PC-3 (cell line): ENCODE results near the gene CASK. TPM values are rescaled to one million over a fixed set of nuclear protein-coding genes. Genes with fewer than 3 reads are reported as not detected.

Source experiments
- ATAC-seq: fragments of 200-7000 bp; cut with Tn5 transposase; 2 replicates; pipeline ENCODE4 v1.9.1; 2020; ENCODE audit warnings: mild to moderate bottlenecking, moderate library complexity
- BruUV-seq: library from RNA; stranded (reverse); fragments of 400-500 nt; replicated peaks from 2 replicates; lab custom pipeline; 2021; lab: Mats Ljungman, UMichigan
- CTCF ChIA-PET: fragments of 300-600 bp; sonication (Branson Sonifier 250); formaldehyde crosslinking; loops from one replicate; lab custom pipeline; 2022; ENCODE audit warnings: antibody characterized with exemption; lab: Charles Lee
- POLR2A ChIA-PET: fragments of 300-600 bp; sonication (Branson Sonifier 250); formaldehyde crosslinking; loops from one replicate; lab custom pipeline; 2022; ENCODE audit warnings: antibody characterized with exemption; ENCODE audit not compliant: unreplicated experiment; lab: Charles Lee
- DNase-seq: peaks from one replicate; pipeline ENCODE4 v3.0.0-alpha.2; 2015
- H2AFZ ChIP-seq: fragments of 300-600 bp; sonication (generic); 2 replicates; pipeline ENCODE4 v1.6.0; 2016; ENCODE audit warnings: antibody characterized with exemption, low read length
- H3F3A ChIP-seq: fragments of 300-600 bp; sonication (generic); one replicate; pipeline ENCODE4 v1.6.0; 2017; ENCODE audit warnings: antibody characterized with exemption, low read length, control low read depth, mild to moderate bottlenecking; ENCODE audit not compliant: unreplicated experiment
- H3K27ac ChIP-seq: fragments of 300-600 bp; sonication (generic); 2 replicates; pipeline ENCODE4 v1.5.1; 2016; ENCODE audit warnings: mild to moderate bottlenecking, low read length
- H3K27me3 ChIP-seq: fragments of 300-600 bp; sonication (generic); 2 replicates; pipeline ENCODE4 v1.6.1; 2016; ENCODE audit warnings: low read length, mixed read lengths
- H3K36me3 ChIP-seq: fragments of 300-600 bp; sonication (generic); 2 replicates; pipeline ENCODE4 v1.6.1; 2016; ENCODE audit warnings: low read depth, mixed run types, low read length, mixed read lengths
- H3K4me1 ChIP-seq: fragments of 300-600 bp; sonication (generic); 2 replicates; pipeline ENCODE4 v1.5.1; 2016; ENCODE audit warnings: low read length; ENCODE audit not compliant: insufficient read depth
- H3K4me2 ChIP-seq: fragments of 300-600 bp; sonication (generic); 2 replicates; pipeline ENCODE4 v1.6.0; 2016; ENCODE audit warnings: low read length
- H3K4me3 ChIP-seq: fragments of 300-600 bp; sonication (generic); 2 replicates; pipeline ENCODE4 v1.5.1; 2016; ENCODE audit warnings: mild to moderate bottlenecking, low read length, mixed read lengths
- H3K79me2 ChIP-seq: fragments of 300-600 bp; sonication (generic); 2 replicates; pipeline ENCODE4 v1.6.1; 2017; ENCODE audit warnings: low read length, mixed read lengths
- H3K9ac ChIP-seq: fragments of 300-600 bp; sonication (generic); 2 replicates; pipeline ENCODE4 v1.6.0; 2016; ENCODE audit warnings: mild to moderate bottlenecking, low read length
- H3K9me2 ChIP-seq: fragments of 300-600 bp; sonication (generic); replicated peaks from 2 replicates; pipeline ENCODE4 v1.6.1; 2016; ENCODE audit warnings: mixed run types, low read length, mixed read lengths
- H3K9me3 ChIP-seq: fragments of 300-600 bp; sonication (generic); 2 replicates; pipeline ENCODE4 v1.6.1; 2016; ENCODE audit warnings: low read length, mixed read lengths
- H4K20me1 ChIP-seq: fragments of 300-600 bp; sonication (generic); 2 replicates; pipeline ENCODE4 v1.6.1; 2016; ENCODE audit warnings: low read length, mixed read lengths
- CTCF ChIP-seq: fragments of 300-600 bp; sonication (generic); conservative IDR thresholded peaks from 2 replicates; pipeline ENCODE4 v1.5.1; 2017; ENCODE audit warnings: antibody characterized with exemption, low read depth, mild to moderate bottlenecking, low read length
- EZH2 ChIP-seq: fragments of 300-600 bp; sonication (generic); IDR thresholded peaks from one replicate; pipeline ENCODE4 v1.6.1; 2017; ENCODE audit warnings: antibody characterized with exemption, mild to moderate bottlenecking, low read length; ENCODE audit not compliant: unreplicated experiment
- EZH2phosphoT487 ChIP-seq: fragments of 300-600 bp; sonication (generic); IDR thresholded peaks from 2 replicates; pipeline ENCODE4 v1.6.1; 2018; ENCODE audit warnings: mild to moderate bottlenecking, antibody characterized with exemption, low read length, borderline replicate concordance
- intact Hi-C: fragments of 100-400 bp; cut with micrococcal nuclease; formaldehyde crosslinking; loops from 2 replicates; pipeline ENCODE4 v1.9.0; 2023
- total RNA-seq: library from RNA; depleted of rRNA; stranded (reverse); fragments of >200 nt; gene quantifications from 2 replicates; pipeline ENCODE4 v1.2.3, GENCODE V29; 2014

Gene CASK
- total RNA-seq, 1 experiment from 2014 or later = 21.4 TPM

- Histone ChIP-seq H3K4me1 (peaks cover 4% of the 10 kb centered on the region; the same call in 1 of the 2 replicates), H3K27ac (no peak overlapping the region), H4K20me1 (no peaks in the 10 kb centered on the region), H3K9ac (no peak overlapping the region), H3K27me3 (no peaks in the 10 kb centered on the region), H3K9me2 (no peaks in the 10 kb centered on the region), H2AFZ (no peak overlapping the region), H3K4me3 (no peak overlapping the region), H3K4me2 (no peak overlapping the region), H3K36me3 (no peaks in the 10 kb centered on the region), H3F3A (no peaks in the 10 kb centered on the region), H3K79me2 (no peaks in the 10 kb centered on the region), H3K9me3 (no peaks in the 10 kb centered on the region)
- CTCF ChIA-PET = no interaction called here
- intact Hi-C loops = loop anchor here (10.0 kb wide), 1 partner anchor 46 kb away; the partner anchor contains the start of gene NYX
- POLR2A ChIA-PET = no interaction called here
- no TSS peak for BruUV-seq
- no peak for DNase-seq
- ATAC-seq = no peak
- no peak for TF ChIP-seq CTCF
- TF ChIP-seq EZH2phosphoT487 = no peak
- no peak for TF ChIP-seq EZH2
Observed at GRCh38 chrX:41490446-41490845, 432.9 kb downstream of the CASK start.

- no peak for ATAC-seq
- Histone ChIP-seq H3K4me3 (no peak overlapping the region), H3K36me3 (no peaks in the 10 kb centered on the region), H3K4me2 (no peak overlapping the region), H3K9ac (no peak overlapping the region), H3K9me2 (no peaks in the 10 kb centered on the region), H2AFZ (no peak overlapping the region), H4K20me1 (no peaks in the 10 kb centered on the region), H3F3A (no peaks in the 10 kb centered on the region), H3K4me1 (no peaks in the 10 kb centered on the region), H3K27me3 (no peaks in the 10 kb centered on the region), H3K27ac (no peak overlapping the region), H3K9me3 (no peaks in the 10 kb centered on the region), H3K79me2 (no peaks in the 10 kb centered on the region)
- intact Hi-C loops = no loop called here
- TF ChIP-seq EZH2 = no peak
- TF ChIP-seq EZH2phosphoT487 = no peak
- TF ChIP-seq CTCF = no peak
- no TSS peak for BruUV-seq
- CTCF ChIA-PET = no interaction called here
- POLR2A ChIA-PET = no interaction called here
- no peak for DNase-seq
Observed at GRCh38 chrX:41482154-41482850, 441.1 kb downstream of the CASK start.

GRCh38 chrX:41481264-41482109 lies 441.9 kb downstream of the CASK start:
- ChIA-PET CTCF (interaction anchor here (0.5 kb wide), 1 partner anchor 12 kb away, joined by 3 read pairs; no protein-coding TSS in a partner anchor), POLR2A (no interaction called here)
- H2AFZ ChIP-seq = no peak overlapping the region
- H3K9ac ChIP-seq = no peak overlapping the region
- peak; percentile 69; the same call in 1 of the 2 replicates for ATAC-seq
- no peaks in the 10 kb centered on the region for H3K27me3 ChIP-seq
- no peak overlapping the region for H3K27ac ChIP-seq
- H3K9me2 ChIP-seq = no peaks in the 10 kb centered on the region
- no peak overlapping the region for H3K4me3 ChIP-seq
- no peaks in the 10 kb centered on the region for H4K20me1 ChIP-seq
- no TSS peak for BruUV-seq
- TF ChIP-seq CTCF = peak; percentile 73
- TF ChIP-seq EZH2phosphoT487 = no peak
- H3K9me3 ChIP-seq = no peaks in the 10 kb centered on the region
- no peak overlapping the region for H3K4me2 ChIP-seq
- H3K4me1 ChIP-seq = no peaks in the 10 kb centered on the region
- DNase-seq = peak; percentile 45
- no peaks in the 10 kb centered on the region for H3F3A ChIP-seq
- intact Hi-C loops = no loop called here
- H3K36me3 ChIP-seq = no peaks in the 10 kb centered on the region
- H3K79me2 ChIP-seq = no peaks in the 10 kb centered on the region
